ENCODE results near the gene MMD2.

Gene MMD2

GRCh38 chr7:4957847-4958476, 1.0 kb downstream of the MMD2 start:
- peak; percentile 11 for DNase-seq (ENCODE audit: low read depth, low spot score)

DNA sequence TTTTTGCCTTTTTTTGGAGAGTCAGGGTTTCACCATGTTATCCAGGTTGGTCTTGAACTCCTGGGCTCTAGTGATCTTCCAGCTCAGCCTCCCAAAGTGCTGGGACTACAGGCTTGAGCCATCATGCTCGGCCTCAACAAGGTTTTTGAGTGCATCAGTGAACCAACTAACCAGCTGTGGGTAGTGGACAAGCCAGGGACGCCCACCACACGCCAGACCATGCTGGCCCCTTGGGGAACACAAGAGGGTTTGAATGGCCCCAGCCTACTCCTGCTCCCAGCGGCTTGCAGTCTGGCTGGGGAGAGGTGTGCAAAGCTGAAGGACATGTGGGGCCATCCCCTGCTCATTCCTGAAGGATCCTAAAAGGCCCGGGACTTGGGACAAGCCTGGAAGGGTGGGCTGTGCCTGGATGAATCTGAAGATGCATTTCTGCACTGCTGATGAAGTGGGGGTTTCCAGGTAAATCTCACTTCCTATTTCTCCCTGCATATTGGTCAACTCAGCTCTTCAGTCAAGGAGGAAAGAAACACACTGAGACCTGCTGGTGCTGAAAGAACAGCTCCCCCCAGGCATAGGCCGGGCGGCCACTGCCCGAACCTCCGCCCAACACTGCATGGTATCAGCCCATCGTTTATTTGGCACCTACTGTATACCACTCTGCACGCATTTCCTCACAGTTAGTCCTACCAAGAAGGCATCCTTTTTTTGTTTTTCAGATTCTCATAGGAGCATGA, 6.9 kb downstream of the MMD2 start:
- DNase-seq (ENCODE audit: low read depth, low spot score): peak; percentile 67

DNA sequence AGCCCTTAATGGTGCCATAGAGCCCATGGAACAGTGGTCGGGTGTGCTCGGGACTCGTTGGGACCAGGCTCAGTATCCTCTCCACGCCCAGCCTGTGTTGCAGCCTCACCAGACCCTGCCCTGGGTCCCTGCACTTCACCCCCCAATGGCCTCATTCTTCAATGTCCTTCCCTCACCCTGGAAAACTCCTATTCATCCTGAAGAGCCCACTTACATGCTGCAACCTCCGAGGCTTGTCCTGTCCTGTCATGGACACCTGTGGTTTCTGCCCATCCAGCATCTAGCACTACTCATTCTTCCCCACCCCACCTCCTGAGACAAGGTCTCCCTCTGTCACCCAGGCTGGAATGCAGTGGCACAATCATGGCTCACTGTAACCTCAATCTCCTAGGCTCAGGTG, 7.7 kb downstream of the MMD2 start:
- DNase-seq (ENCODE audit: low read depth, low spot score): no peak

DNA sequence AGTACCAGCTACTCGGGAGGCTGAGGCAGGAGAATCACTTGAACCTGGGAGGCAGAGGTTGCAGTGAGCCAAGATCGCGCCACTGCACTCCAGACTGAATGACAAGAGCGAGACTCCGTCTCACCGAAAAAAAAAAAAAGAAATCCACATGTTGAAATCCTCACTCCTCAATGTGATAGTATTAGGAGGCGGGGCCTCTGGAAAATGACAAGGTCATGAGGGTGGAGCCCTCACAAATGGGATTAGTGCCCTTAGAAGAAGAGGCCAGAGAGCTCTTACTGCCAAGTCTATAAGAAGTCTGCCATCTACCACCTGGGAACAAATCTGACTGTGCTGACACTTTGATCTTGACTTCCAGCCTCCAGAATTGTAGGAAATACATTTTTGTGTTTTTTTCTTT, 10.6 kb downstream of the MMD2 start:
- DNase-seq (ENCODE audit: low read depth, low spot score): no peak

DNA sequence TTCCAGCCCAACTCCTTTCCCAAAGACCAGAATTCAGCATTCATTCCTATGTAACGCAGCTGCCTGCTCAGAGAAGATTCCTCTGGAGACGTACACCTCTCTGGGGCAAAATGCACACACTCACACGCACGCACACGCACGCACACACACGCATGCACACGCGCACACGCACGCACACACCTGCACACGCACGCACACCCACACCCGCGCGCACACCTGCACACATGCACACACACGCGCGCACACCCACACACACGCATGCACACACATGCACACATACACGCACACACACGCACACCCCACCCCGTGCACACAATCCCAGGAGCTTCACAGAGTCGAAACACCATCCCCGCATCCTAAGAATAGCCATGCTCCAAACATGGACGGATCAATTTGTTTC, 13.0 kb downstream of the MMD2 start:
- no peak for DNase-seq (ENCODE audit: low read depth, low spot score)

- DNase-seq (ENCODE audit: low read depth, low spot score): no peak
Observed at GRCh38 chr7:4944939-4945338, 14.0 kb downstream of the MMD2 start.

GRCh38 chr7:4943297-4943696, 15.7 kb downstream of the MMD2 start:
- no peak for DNase-seq (ENCODE audit: low read depth, low spot score)

- no peak for DNase-seq (ENCODE audit: low read depth, low spot score)
Observed at GRCh38 chr7:4939971-4940728, 18.8 kb downstream of the MMD2 start.

DNA sequence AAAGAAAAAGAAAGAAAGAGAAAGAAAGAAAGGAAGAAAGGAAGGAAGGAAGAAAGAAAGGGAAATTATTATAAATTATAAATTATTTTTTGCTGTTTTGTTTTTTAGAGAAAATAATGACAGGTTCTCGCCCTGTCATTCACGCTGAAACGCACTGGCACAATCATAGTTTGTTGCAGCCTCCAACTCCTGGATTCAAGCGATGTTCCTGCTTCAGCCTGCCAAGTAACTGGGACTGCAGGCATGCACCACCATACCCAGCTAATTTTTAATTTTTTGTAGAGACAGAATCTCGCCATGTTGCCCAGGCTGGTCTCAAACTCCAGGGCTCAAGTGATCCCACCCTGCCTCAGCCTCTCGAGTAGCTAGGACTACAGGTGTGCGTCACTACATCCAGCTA, 21.6 kb downstream of the MMD2 start:
- DNase-seq (ENCODE audit: low read depth, low spot score): no peak

- no peak for DNase-seq (ENCODE audit: low read depth, low spot score)
Observed at GRCh38 chr7:4934419-4935025, 24.5 kb downstream of the MMD2 start.

DNA sequence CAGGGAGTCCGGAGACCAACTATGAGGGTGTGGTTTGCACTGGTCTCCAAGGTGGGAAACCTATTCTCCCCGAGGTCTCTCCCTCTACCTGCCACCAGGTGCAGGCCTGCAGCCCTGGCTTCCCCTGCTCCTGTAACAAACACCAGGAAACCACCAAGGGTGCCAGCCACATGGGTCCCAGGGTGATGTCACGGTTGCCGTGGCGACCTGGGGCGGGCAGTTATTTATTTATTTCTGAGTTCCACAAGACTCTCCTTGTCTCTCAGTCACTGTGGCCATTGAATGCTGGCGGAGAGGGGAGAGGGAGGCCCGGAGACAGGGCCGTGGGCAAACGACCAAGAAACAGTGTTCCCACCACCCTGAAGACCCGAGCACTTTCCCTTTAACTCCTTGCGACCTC, 27.0 kb downstream of the MMD2 start:
- peak; percentile 37 for DNase-seq (ENCODE audit: low read depth, low spot score)

DNA sequence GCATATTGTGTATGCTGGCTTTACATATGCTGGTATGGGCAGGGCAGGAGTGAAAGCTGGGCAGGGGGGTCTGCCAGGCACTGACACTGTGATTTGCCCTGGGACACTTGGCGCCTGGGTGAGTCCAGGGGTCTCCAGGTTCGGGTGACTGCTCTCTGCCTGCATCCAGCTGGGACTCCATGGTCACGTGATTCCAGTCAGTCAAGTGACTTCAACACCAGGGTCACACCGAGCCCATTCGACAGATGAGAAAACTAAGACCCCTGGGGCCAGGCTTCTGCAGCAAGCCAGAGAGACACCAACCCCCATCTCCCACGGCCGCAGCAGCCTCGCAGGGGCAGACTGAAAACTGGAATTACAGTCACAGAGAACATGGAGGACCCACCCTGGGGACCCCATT, 30.0 kb downstream of the MMD2 start:
- DNase-seq (ENCODE audit: low read depth, low spot score): no peak

DNA sequence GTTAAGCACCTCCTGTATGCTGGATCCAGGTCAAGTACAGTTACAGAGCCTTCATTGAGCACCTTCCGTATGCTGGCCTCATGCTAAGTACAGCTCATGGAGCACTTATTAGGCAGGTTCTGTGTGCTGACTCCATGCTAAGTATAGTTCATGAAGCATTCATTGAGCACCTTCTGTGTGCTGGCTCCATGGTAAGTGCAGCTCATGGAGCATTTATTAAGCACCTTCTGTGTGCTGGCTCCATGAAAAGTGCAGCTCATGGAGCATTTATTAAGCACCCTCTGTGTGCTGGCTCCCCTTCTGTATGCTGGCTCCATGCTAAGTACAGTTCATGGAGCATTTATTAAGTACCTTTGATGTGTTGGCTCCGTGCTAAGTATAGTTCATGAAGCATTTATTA, 30.5 kb downstream of the MMD2 start:
- no peak for DNase-seq (ENCODE audit: low read depth, low spot score)

DNA sequence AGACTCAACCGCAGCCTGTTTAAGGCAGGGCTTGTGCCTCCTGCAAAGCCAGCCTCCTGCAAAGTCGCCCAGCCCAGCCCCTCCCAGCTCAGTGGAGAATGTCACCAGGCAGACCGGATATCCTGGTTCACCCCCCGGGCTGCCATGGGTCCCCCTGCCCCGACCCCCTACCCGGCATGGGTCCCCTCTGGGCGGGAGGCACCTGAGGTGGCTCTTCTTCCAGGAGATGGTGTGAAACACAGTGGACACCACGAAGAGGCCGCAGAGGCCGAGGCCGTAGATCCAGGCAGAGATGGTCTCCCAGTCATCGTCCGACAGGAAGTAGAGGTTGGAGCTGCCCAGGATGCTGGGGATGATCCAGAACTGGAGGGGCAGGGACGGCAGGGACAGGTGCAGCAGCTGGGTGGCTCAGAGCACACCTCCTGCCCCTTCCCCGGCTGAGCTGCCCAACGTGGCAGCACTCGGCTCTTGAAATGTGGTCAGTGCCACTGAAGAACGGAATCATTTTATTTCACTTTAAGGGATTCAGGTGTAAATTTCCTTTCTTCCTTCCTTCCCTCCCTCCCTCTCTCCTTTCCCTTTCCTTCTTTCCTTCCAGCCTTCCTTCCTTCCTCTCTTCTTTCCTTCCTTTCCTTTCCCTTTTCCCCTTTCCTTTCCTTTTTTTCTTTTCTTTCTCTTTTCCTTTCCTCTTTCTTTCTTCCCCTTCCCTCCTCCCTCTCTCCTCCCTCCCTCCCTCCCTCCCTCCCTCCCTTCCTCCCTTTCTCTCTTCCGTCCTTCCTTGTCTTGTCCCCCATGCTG, 38.8 kb downstream of the MMD2 start:
- no peak for DNase-seq (ENCODE audit: low read depth, low spot score)

GRCh38 chr7:4916113-4916512, 42.9 kb downstream of the MMD2 start:
- no peak for DNase-seq (ENCODE audit: low read depth, low spot score)

DNA sequence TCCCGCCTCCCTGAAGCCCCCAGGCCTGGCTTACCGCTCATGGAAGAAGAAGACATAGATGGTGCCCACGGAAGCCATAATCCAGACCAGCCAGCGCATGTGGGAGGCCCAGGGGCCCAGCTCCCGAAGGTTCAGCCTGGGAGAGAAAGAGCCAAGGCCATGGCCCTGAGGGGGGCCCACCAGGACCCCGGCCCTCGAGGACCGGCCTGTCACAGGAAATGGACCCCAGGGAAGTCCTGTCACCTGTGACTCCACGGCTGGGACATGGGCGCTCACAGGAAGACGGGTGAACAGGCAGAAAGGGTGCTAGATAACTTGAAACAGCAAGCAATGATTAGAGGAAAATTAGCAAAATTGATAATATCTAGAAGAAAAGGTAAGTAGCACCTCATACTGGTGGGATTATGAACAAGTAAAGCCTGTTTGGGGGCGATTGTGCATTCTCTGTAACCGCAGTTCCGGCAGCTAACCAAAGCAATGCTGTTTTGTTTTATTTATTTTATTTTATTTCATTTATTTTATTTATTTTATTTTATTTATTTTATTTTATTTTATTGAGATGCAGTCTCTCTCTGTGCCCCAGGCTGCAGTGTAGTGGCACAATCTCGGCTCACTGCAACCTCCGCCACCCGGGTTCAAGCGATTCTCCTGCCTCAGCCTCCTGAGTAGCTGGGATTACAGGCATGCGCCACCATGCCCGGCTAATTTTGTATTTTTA, 47.7 kb downstream of the MMD2 start:
- no peak for DNase-seq (ENCODE audit: low read depth, low spot score)

DNA sequence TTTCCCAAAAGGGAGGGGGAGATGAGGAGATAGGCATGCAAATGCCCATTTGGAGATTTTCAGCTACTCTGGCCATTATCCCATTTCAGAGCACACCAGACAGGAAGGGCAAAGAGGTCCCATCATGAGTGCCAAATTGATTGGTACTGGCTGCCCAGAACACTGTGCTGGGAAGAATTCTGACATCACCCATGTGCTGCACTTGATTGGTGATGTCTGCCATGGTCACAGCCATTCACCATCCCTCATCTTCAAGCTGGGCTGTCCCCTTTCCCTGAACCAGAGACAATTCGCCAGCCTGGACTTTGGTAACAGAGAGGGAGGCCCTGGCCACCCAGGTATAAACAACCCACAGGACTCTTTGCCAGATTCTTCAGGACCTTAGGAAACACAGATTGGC, 52.3 kb downstream of the MMD2 start:
- no peak for DNase-seq (ENCODE audit: low read depth, low spot score)

DNA sequence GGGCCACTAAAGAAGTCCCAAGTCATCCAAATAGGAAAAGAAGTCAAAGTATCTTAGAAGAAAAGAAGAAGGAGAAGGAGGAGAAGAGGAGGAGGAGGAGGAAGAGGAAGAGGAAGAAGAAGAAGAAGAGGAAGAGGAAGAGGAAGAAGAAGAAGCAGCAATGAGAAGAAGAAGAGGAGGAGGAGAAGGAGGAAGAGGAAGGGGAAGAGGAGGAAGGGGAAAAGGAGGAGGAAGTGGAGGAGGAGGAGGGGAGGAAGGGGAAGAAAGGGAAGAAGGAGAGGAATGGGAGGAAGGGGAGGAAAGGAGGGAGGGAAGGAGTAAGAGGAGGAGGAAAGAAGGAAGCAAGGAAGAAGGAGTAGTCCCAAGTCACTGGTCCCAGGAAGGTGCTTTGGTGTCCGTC, 53.8 kb downstream of the MMD2 start:
- DNase-seq (ENCODE audit: low read depth, low spot score): no peak

GRCh38 chr7:4904346-4904745, 54.6 kb downstream of the MMD2 start:
- DNase-seq (ENCODE audit: low read depth, low spot score): no peak

- no peak for DNase-seq (ENCODE audit: low read depth, low spot score)
Observed at GRCh38 chr7:4895766-4896165, 63.2 kb downstream of the MMD2 start.

DNA sequence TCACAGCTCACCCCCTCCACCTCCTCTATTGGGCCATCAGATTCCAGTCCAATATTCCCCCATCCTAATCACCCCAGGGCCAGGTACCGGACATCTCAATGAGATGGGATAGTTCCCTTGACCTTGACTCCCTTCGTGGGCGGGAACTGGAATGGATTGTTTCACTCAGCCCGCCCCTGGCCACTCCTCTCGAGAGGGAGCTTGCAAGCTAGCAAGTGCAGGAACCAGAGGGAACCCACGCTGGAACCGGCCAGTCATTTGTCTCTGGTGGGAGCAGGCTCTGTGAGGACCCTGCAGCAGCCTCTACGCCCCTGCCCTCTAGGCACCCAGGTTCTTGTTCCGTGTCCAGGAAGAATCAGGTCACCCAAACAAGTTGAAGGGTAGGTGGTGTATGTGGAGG, 64.5 kb downstream of the MMD2 start:
- DNase-seq (ENCODE audit: low read depth, low spot score): no peak

Data from ELF-1 (cell line).